K562 (cell line): ENCODE measurements around the gene MBNL2.

ENCODE experiments used
- CTCF ChIP-seq, 3 experiments: IDR thresholded peaks in 2 of 3; conservative IDR thresholded peaks in 1 of 3; 2 replicates each; pipeline ENCODE4 v1.5.1; 2011 to 2012; ENCODE audit warnings: low read length in 3 of 3, mild to moderate bottlenecking in 3 of 3, control low read depth in 2 of 3, improper control_type of control experiment in 1 of 3, inconsistent platforms in 1 of 3, low read depth in 1 of 3, mixed read lengths in 1 of 3, moderate library complexity in 1 of 3; ENCODE audit not compliant: insufficient read depth in 2 of 3
- HMGXB4 ChIP-seq: sonication (generic); formaldehyde crosslinking; IDR thresholded peaks from 2 replicates; pipeline ENCODE4 v1.8.1; 2023; ENCODE audit warnings: mild to moderate bottlenecking, missing genetic modification reagents
- IRF2 ChIP-seq: sonication (generic); formaldehyde crosslinking; IDR thresholded peaks from 2 replicates; pipeline ENCODE4 v1.8.1; 2022; ENCODE audit warnings: mild to moderate bottlenecking, missing genetic modification reagents
- ZBTB34 ChIP-seq: fragments of 250-450 bp; sonication (Bioruptor Pico); IDR thresholded peaks from 2 replicates; pipeline ENCODE4 v1.8.0; 2021; ENCODE audit warnings: mild to moderate bottlenecking, moderate library complexity
- ZC3H8 ChIP-seq: fragments of 450-650 bp; IDR thresholded peaks from 2 replicates; pipeline ENCODE4 v1.6.1; 2017
- ZNF644 ChIP-seq: fragments of 200-800 bp; sonication (Bioruptor generic); IDR thresholded peaks from 2 replicates; pipeline ENCODE4 v1.6.1; 2016; ENCODE audit warnings: low read depth, missing genetic modification characterization, missing compliant biosample characterization

- TF ChIP-seq CTCF (IDR thresholded peaks at IDR 0.05 in 2 of 3, conservative IDR thresholded peaks at IDR 0.05 in 1 of 3; ENCODE audit: insufficient read depth in 2 of 3, low read depth in 1 of 3, low read length in 3 of 3) (no peak), ZBTB34 (CRISPR knock-in tag) (no peak), ZNF644 (tag) (no peak), ZC3H8 (no peak), IRF2 (CRISPR knock-in tag) (no peak), HMGXB4 (CRISPR knock-in tag) (no peak)
Measured at GRCh38 chr13:97332742-97333141, 110.6 kb downstream of the MBNL2 start.
